DMS114 treated with DMSO at 0.1 percent for 48 hours (cell line): Measurements from ENCODE around the gene EDEM1.

Experiments used
- DNase-seq: peaks from one replicate; lab custom pipeline; 2025; ENCODE audit not compliant: unreplicated experiment; lab: John Stamatoyannopoulos, UW

The EDEM1 gene

DNA sequence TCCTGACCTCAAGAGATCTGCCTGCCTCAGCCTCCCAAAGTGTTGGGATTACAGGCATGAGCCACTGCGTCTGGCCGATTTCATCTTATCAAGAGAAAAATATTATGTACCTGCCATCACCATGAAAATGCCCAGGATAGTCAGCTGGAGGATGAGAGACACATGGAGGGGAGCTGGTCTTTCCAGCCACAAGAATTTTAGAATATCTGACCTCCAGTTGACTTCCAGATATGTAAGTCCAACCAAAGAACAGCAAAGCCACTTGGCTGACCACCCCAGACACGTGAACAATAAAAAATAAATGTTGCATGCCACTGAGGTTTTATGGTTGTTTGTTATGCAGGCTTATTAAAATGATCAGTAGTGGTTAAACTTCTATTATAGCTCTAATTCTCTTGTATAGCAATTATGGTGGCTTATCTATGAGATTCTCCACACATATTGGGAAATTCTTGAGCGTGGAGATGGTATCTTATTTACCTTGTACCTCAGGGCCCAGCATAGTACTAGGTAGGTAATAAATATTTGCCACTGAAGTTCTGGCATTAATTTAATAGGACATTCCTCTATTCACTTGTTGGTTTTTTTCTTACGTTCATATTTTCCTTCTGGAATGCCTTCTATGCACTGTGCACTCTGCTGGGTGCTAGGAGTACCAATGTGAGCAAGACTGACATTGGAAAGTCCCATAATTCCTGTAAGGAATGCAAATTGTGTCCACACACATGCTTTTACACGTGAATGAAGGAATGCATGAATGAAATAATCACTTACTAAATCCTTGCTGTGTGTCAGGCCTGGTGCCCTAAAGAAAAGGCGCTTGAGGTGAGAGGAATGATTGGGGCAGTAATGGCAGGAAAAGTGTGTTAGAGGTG is 77.6 kb downstream of the EDEM1 start:
- DNase-seq: no peak

DNA sequence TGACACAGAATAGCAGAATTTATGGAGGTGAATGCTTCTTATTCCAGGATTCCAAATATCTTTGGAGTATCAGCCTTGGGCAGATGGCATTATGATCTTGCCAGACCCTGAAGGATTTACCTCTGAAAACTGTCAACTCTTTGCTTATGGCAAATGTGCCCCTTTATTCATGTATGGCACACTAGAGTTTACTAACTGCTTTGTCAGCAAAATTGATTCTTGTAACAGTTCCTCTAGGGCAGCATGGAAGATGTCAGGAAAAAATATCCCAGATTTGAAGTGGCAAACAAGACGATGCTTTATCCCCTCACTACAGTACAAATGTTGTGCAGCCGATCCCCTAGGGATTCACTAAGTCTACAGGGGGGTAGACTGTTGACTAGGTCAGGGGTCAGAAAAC is 79.7 kb downstream of the EDEM1 start:
- DNase-seq: no peak

GRCh38 chr3:5267889-5268288 is 80.4 kb downstream of the EDEM1 start:
- DNase-seq: no peak
